ENCODE data around the gene EMX2.
"Not testable (repeated sequence)": the region's sequence is repeated elsewhere in the genome, so short reads cannot be mapped to it uniquely, and the experiment has no call there.

The EMX2 gene

DNA sequence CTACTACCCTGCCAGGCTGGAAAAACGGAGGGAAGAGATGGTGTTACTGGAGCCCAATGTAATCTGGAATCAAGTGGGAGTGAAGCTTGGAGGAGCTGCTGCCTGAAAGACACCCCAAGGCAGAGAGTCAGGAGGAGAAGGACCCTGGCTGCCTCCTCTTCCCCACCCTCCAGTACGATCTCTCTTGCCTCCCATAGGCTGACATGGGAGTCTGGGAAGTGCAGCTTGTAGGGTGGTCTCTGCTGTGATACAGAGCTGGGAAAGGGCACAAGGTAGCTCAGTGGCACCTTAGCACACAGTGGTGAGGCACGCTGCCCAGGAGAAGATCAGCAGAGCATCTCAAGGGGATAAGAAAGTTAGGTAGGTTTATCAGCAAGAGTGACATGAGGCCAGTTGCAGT lies 35.9 kb downstream of the EMX2 start:
- H3K79me1 ChIP-seq (ENCODE audit: low read length) = no peaks in the 10 kb centered on the region

DNA sequence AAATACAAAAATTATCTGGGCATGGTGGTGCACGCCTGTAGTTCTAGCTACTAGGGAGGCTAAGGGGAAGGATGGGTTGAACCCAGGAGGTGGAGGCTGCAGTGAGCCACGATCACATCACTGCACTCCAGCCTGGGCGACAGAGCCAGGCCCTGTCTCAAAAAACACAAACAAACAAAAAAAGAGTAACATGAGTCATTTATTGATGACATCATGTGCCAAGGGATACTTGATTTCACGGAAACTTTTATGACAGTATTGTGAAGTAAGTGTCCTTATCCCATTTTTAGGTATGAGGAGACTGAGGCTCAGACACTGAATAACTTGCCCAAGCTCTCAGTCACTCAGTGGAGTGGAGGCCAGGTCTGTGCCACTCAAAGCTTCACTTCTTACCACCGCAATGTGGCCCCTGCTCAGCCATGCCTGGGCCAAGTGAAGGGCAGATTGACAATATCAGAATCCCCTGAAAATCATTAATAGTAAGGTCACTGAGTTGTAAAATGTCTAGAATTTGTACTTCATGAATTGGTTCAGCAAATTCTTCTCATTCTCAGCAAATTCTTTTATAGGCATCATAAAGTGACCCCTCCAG lies 36.5 kb downstream of the EMX2 start:
- Histone ChIP-seq H2BK120ac (ENCODE audit: insufficient read depth, low read length, poor library complexity) (no peak overlapping the region), H3K4me3 (ENCODE audit: low read depth, low read length) (no peak overlapping the region)

More for the DNA sequence above, 35.9 kb downstream of the EMX2 start:
- Histone ChIP-seq H2AK5ac (ENCODE audit: low read length) (no peak overlapping the region), H4K91ac (ENCODE audit: low read depth, low read length) (no peak overlapping the region), H3K36me3 (ENCODE audit: control insufficient read depth in 1 of 2, insufficient read depth in 2 of 2, low read length in 2 of 2) (no peaks in the 10 kb centered on the region), H2BK12ac (ENCODE audit: low read length) (no peak overlapping the region), H3K27ac (ENCODE audit: low read depth, low read length) (no peak overlapping the region), H4K12ac (ENCODE audit: low read depth, low read length) (no peak overlapping the region), H3K18ac (ENCODE audit: low read length) (no peak overlapping the region), H3K4me3 (ENCODE audit: low read depth, low read length) (no peak overlapping the region), H2BK5ac (ENCODE audit: low read depth, low read length, poor library complexity) (no peak overlapping the region), H3K14ac (ENCODE audit: low read length) (no peak overlapping the region), H2AFZ (ENCODE audit: insufficient read depth, low read length, poor library complexity) (no peak overlapping the region), H3K4ac (ENCODE audit: low read depth, low read length) (no peak overlapping the region), H3K79me2 (ENCODE audit: control insufficient read depth, insufficient read depth, low read length, poor library complexity) (no peaks in the 10 kb centered on the region), H2BK120ac (ENCODE audit: insufficient read depth, low read length, poor library complexity) (no peak overlapping the region), H3K9me3 (ENCODE audit: insufficient read depth, low read depth, low read length) (peaks cover 2% of the 10 kb centered on the region), H3K9ac (ENCODE audit: low read length) (no peak overlapping the region), H3K4me2 (ENCODE audit: low read length) (no peak overlapping the region), H3K27me3 (ENCODE audit: insufficient read depth, low read length) (peaks cover 2% of the 10 kb centered on the region), H4K8ac (ENCODE audit: low read depth, low read length) (no peak overlapping the region), H3K4me1 (ENCODE audit: control insufficient read depth in 1 of 2, insufficient read depth in 2 of 2, low read length in 2 of 2) (no peaks in the 10 kb centered on the region), H3K23ac (ENCODE audit: low read length) (no peak overlapping the region)
- WGBS (ENCODE audit: extremely low coverage, insufficient coverage, insufficient read length) = no CpG with 5 or more reads among the region's 3 CpGs
- no peak for DNase-seq

DNA sequence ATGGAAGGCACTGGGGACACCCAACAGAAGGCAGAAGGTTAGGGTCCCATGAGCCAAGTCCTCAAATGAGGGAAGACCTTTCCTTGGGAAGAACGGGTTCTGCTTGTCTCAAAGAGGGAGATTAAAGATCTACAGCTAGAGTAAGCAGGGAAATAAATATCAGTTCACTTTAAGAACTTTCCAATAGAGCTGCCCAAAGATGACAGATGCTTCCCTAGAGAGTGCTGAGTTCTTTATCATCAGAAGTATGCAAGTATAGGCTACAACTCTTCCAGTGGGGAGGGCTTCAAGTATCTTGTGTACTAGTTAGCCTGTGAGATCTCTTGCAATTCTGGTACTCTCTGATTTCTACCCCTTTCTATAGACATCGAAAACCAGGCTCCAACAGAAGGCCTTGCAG lies 39.4 kb downstream of the EMX2 start:
- no peak overlapping the region for H3K4me3 ChIP-seq (ENCODE audit: low read depth, low read length)
- no peak overlapping the region for H4K8ac ChIP-seq (ENCODE audit: low read depth, low read length)
- no peak overlapping the region for H2BK120ac ChIP-seq (ENCODE audit: insufficient read depth, low read length, poor library complexity)
- DNase-seq = no peak
- H3K79me1 ChIP-seq (ENCODE audit: low read length) = no peaks in the 10 kb centered on the region
- no CpG with 5 or more reads among the region's 2 CpGs for WGBS (ENCODE audit: extremely low coverage, insufficient coverage, insufficient read length)
- H3K36me3 ChIP-seq (ENCODE audit: control insufficient read depth in 1 of 2, insufficient read depth in 2 of 2, low read length in 2 of 2) = no peaks in the 10 kb centered on the region
- H2BK5ac ChIP-seq (ENCODE audit: low read depth, low read length, poor library complexity) = no peak overlapping the region
- H3K4ac ChIP-seq (ENCODE audit: low read depth, low read length) = no peak overlapping the region
- peaks cover 2% of the 10 kb centered on the region for H3K9me3 ChIP-seq (ENCODE audit: insufficient read depth, low read depth, low read length)
- H2BK12ac ChIP-seq (ENCODE audit: low read length) = no peak overlapping the region
- no peak overlapping the region for H3K27ac ChIP-seq (ENCODE audit: low read depth, low read length)
- no peak overlapping the region for H3K23ac ChIP-seq (ENCODE audit: low read length)
- no peaks in the 10 kb centered on the region for H3K27me3 ChIP-seq (ENCODE audit: insufficient read depth, low read length)
- no peaks in the 10 kb centered on the region for H3K4me1 ChIP-seq (ENCODE audit: control insufficient read depth in 1 of 2, insufficient read depth in 2 of 2, low read length in 2 of 2)
- no peak overlapping the region for H3K9ac ChIP-seq (ENCODE audit: low read length)
- no peak overlapping the region for H3K14ac ChIP-seq (ENCODE audit: low read length)
- H4K91ac ChIP-seq (ENCODE audit: low read depth, low read length) = no peak overlapping the region
- H2AK5ac ChIP-seq (ENCODE audit: low read length) = no peak overlapping the region
- no peaks in the 10 kb centered on the region for H3K79me2 ChIP-seq (ENCODE audit: control insufficient read depth, insufficient read depth, low read length, poor library complexity)
- H3K18ac ChIP-seq (ENCODE audit: low read length) = no peak overlapping the region
- no peak overlapping the region for H2AFZ ChIP-seq (ENCODE audit: insufficient read depth, low read length, poor library complexity)
- no peak overlapping the region for H4K12ac ChIP-seq (ENCODE audit: low read depth, low read length)
- no peak overlapping the region for H3K4me2 ChIP-seq (ENCODE audit: low read length)

More for the DNA sequence above, 36.5 kb downstream of the EMX2 start:
- H3K79me1 ChIP-seq (ENCODE audit: low read length) = no peaks in the 10 kb centered on the region
- H3K4me1 ChIP-seq (ENCODE audit: control insufficient read depth in 1 of 2, insufficient read depth in 2 of 2, low read length in 2 of 2) = no peaks in the 10 kb centered on the region
- H3K27ac ChIP-seq (ENCODE audit: low read depth, low read length) = no peak overlapping the region
- WGBS (ENCODE audit: extremely low coverage, insufficient coverage, insufficient read length) = no CpG with 5 or more reads among the region's 5 CpGs
- no peak overlapping the region for H4K12ac ChIP-seq (ENCODE audit: low read depth, low read length)
- H2BK5ac ChIP-seq (ENCODE audit: low read depth, low read length, poor library complexity) = no peak overlapping the region
- H2AK5ac ChIP-seq (ENCODE audit: low read length) = no peak overlapping the region
- H3K79me2 ChIP-seq (ENCODE audit: control insufficient read depth, insufficient read depth, low read length, poor library complexity) = no peaks in the 10 kb centered on the region
- no peak overlapping the region for H3K18ac ChIP-seq (ENCODE audit: low read length)
- H4K91ac ChIP-seq (ENCODE audit: low read depth, low read length) = no peak overlapping the region
- H3K36me3 ChIP-seq (ENCODE audit: control insufficient read depth in 1 of 2, insufficient read depth in 2 of 2, low read length in 2 of 2) = no peaks in the 10 kb centered on the region
- H3K9me3 ChIP-seq (ENCODE audit: insufficient read depth, low read depth, low read length) = peaks cover 2% of the 10 kb centered on the region
- H3K4ac ChIP-seq (ENCODE audit: low read depth, low read length) = no peak overlapping the region
- no peak overlapping the region for H3K9ac ChIP-seq (ENCODE audit: low read length)
- H4K8ac ChIP-seq (ENCODE audit: low read depth, low read length) = no peak overlapping the region
- no peak overlapping the region for H3K23ac ChIP-seq (ENCODE audit: low read length)
- no peak overlapping the region for H2BK12ac ChIP-seq (ENCODE audit: low read length)
- peaks cover 2% of the 10 kb centered on the region for H3K27me3 ChIP-seq (ENCODE audit: insufficient read depth, low read length)
- H2AFZ ChIP-seq (ENCODE audit: insufficient read depth, low read length, poor library complexity) = no peak overlapping the region
- no peak for DNase-seq
- H3K4me2 ChIP-seq (ENCODE audit: low read length) = no peak overlapping the region
- no peak overlapping the region for H3K14ac ChIP-seq (ENCODE audit: low read length)

DNA sequence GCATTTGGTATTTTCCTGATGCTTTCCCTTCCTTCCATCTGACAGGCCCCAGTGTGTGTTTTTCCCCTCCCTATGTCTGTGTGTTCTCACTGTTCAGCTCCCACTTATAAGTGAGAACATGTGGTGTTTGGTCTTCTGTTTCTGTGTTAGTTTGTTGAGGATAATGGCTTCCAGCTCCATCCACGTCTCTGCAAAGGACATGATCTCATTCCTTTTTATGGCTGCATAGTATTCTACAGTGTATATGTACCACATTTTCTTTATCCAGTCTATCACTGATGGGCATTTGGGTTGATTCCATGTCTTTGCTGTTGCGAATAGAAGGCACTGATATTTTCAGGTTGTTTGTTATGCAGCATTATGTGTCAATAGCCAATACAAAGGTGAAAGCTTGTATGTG lies 42.3 kb downstream of the EMX2 start:
- H3K4me3 ChIP-seq (ENCODE audit: low read depth, low read length) = not testable (repeated sequence)

More for the DNA sequence above, 42.3 kb downstream of the EMX2 start:
- not testable (repeated sequence) for H3K23ac ChIP-seq (ENCODE audit: low read length); H3K18ac ChIP-seq (ENCODE audit: low read length); H2BK12ac ChIP-seq (ENCODE audit: low read length); H3K9me3 ChIP-seq (ENCODE audit: insufficient read depth, low read depth, low read length); H3K14ac ChIP-seq (ENCODE audit: low read length); H2BK120ac ChIP-seq (ENCODE audit: insufficient read depth, low read length, poor library complexity); H3K27me3 ChIP-seq (ENCODE audit: insufficient read depth, low read length); H3K36me3 ChIP-seq (ENCODE audit: control insufficient read depth in 1 of 2, insufficient read depth in 2 of 2, low read length in 2 of 2); H2AFZ ChIP-seq (ENCODE audit: insufficient read depth, low read length, poor library complexity); H2AK5ac ChIP-seq (ENCODE audit: low read length); H3K27ac ChIP-seq (ENCODE audit: low read depth, low read length); H4K12ac ChIP-seq (ENCODE audit: low read depth, low read length); DNase-seq; H4K8ac ChIP-seq (ENCODE audit: low read depth, low read length); H4K91ac ChIP-seq (ENCODE audit: low read depth, low read length); H3K9ac ChIP-seq (ENCODE audit: low read length); H3K4me1 ChIP-seq (ENCODE audit: control insufficient read depth in 1 of 2, insufficient read depth in 2 of 2, low read length in 2 of 2); H3K4me2 ChIP-seq (ENCODE audit: low read length); H2BK5ac ChIP-seq (ENCODE audit: low read depth, low read length, poor library complexity); H3K79me2 ChIP-seq (ENCODE audit: control insufficient read depth, insufficient read depth, low read length, poor library complexity); H3K4ac ChIP-seq (ENCODE audit: low read depth, low read length); H3K79me1 ChIP-seq (ENCODE audit: low read length)
- WGBS (ENCODE audit: extremely low coverage, insufficient coverage, insufficient read length) = no CpG with 5 or more reads among the region's 2 CpGs
